Activated effector memory CD4-positive, alpha-beta T cell treated with Interleukin-2 at 50 U/mL for 16 hours (primary cell): ENCODE measurements around the gene SLC44A1.

ENCODE experiments used
- DNase-seq: peaks from one replicate; pipeline ENCODE4 v3.0.0-alpha.2; 2020

The SLC44A1 gene

GRCh38 chr9:105396901-105397300 lies 152.4 kb downstream of the SLC44A1 start:
- no peak for DNase-seq

DNA sequence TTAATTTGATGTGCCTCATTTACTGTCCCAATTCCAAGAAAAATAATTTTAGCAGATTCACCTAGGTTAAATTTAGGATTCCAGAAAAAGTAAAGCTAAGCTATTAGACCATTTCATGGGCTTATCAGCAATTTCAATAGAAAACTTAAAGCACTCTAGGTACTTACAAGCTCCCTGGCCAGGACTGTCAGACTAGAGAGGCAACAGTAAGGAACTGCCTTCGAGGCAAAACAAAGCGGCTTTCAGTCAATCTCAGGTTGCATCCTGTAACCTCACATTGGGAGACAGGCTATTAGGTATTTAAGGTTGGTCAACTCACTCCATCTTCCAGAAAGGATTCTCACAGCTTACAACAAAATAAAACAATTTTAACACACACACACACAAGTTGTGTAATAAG lies 154.7 kb downstream of the SLC44A1 start:
- no peak for DNase-seq

GRCh38 chr9:105401651-105402050 lies 157.2 kb downstream of the SLC44A1 start:
- DNase-seq = no peak

DNA sequence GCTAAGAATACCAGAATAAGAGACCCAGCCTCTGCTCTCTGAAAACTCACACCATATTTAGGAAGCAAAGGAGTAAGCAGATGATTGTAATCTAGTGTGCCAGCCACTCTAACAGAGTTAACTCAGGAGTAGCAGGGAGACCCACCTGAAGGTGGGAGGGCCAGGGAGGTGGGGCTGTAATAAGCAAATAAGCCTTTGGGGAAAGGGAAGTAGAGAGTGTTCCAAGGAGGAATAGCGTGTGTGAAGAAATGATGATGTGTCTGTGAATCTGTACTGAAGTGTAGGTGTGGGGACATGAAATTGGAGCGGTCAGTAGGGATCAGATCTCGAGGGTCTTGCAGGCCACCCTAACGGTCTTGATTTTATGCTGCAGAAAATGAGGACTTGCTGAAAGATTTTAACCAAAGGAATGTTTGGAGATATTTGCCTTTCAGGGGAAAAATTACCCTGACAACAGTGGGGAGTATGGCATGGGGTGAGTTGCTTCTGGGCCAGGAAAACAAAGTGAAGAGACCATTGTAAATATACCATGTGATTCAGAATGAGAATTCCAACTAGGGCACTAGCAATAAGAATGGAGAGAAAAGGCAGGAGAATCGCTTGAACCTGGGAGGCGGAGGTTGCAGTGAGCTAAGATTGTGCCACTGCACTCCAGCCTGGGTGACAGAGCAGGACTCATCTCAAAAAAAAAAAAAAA lies 159.2 kb downstream of the SLC44A1 start:
- no peak for DNase-seq

- peak; percentile 34 for DNase-seq
These were observed 161.2 kb downstream of the SLC44A1 start for GRCh38 chr9:105405514-105406131.

DNA sequence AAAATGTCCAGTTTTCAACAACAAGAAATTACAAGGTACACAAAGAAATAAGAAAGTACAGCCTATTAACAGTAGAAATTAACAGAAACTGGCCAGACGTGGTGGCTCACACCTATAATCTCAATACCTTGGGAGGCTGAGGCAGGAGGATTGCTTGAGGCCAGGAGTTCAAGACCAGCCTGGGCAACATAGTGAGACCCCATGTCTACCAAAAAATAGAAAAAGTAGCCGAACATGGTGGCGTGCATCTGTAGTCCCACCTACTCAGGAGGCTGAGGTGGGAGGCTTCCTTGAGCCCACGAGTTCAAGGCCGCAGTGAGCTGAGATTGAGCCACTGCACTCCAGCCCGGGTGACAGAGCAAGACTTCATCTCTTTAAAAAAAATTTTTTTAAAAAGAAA lies 161.9 kb downstream of the SLC44A1 start:
- no peak for DNase-seq

DNA sequence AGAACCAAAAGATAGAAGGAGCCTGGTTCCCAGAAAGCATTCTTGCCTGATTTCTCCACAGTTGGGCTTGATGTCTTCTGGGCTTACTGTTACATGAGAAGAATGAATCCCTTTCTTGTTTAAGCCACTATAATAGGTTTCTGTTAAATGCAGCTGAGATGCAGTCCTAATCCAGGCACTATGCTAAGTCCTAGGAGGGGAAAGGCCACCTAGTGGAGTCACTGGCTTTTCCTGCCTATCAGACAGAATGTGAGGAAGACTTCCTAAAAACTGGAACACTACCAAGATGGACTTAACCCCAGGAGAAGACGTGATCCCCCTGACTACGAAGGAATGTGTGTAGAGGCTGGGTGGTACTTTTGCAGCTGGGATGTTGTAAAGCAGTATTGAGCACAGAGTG lies 169.1 kb downstream of the SLC44A1 start:
- DNase-seq = no peak

- DNase-seq = peak; percentile 13
These were observed 170.7 kb downstream of the SLC44A1 start for GRCh38 chr9:105414947-105415661.

GRCh38 chr9:105415662-105415980 lies 171.2 kb downstream of the SLC44A1 start:
- DNase-seq = no peak

- DNase-seq = no peak
These were observed 172.4 kb downstream of the SLC44A1 start for GRCh38 chr9:105416840-105417239.

DNA sequence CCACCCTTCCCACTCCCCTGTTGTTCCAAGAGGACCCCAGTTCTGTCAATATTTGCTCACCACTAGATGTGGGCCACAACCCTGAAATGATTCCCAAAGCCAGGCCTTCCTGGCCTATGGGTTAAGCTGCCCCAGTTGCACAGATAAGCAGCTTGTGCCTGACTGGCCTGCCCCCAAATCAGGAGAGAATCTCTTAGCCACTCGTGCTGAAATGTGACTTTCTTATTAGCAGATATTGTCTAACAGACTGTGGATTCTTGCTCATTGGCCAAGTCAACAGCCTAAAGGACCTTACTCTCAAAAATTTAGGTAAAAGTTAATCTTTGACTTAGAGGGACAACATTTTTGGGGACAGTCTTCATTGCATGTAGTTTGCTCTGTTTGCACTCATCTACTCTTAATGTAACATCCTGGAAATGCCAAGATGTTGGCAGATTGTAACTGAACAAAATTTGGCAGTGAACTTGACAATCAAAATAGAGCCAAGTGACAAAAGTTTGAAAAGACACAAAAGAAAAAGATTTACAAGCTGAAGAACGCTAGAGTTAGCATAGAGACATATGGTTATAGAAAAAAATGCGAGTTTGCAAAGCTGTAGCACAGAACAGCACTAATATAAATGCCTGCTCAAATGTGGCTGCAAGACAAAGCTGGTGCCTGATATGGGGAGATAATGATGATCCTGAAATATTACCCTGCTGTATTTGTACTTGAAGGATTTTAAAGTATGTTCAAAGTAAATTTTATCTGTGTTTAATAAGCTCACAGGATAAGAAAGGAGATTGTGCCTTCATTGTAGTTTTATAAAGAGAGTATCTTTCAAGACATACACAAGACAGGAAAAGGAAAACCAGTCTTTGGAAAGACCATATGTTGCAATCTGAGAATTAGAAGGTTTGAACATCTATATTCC lies 174.4 kb downstream of the SLC44A1 start:
- DNase-seq = no peak

- DNase-seq = no peak
These were observed 175.6 kb downstream of the SLC44A1 start for GRCh38 chr9:105419816-105420597.

GRCh38 chr9:105421154-105421553 lies 176.7 kb downstream of the SLC44A1 start:
- DNase-seq = no peak

GRCh38 chr9:105421864-105422263 lies 177.4 kb downstream of the SLC44A1 start:
- no peak for DNase-seq

GRCh38 chr9:105425816-105426433 lies 181.5 kb downstream of the SLC44A1 start:
- DNase-seq = no peak

DNA sequence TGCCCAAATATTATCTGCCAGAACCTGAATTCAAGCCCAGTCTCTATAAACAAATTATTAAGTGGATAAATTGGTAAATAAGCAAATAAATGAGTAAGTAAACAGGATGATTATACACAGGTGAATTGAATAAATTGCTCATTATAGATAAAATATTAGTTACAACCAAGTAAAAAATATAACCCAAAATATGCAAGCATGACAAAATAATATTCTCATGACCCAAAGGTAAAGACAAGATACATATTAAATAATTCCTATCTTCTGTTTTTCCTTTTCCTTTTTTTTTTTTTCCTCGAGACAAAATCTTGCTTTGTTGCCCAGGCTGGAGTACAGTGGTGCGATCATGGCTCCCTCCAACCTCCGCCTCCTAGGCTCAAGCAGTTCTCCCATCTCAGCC lies 182.2 kb downstream of the SLC44A1 start:
- no peak for DNase-seq

DNA sequence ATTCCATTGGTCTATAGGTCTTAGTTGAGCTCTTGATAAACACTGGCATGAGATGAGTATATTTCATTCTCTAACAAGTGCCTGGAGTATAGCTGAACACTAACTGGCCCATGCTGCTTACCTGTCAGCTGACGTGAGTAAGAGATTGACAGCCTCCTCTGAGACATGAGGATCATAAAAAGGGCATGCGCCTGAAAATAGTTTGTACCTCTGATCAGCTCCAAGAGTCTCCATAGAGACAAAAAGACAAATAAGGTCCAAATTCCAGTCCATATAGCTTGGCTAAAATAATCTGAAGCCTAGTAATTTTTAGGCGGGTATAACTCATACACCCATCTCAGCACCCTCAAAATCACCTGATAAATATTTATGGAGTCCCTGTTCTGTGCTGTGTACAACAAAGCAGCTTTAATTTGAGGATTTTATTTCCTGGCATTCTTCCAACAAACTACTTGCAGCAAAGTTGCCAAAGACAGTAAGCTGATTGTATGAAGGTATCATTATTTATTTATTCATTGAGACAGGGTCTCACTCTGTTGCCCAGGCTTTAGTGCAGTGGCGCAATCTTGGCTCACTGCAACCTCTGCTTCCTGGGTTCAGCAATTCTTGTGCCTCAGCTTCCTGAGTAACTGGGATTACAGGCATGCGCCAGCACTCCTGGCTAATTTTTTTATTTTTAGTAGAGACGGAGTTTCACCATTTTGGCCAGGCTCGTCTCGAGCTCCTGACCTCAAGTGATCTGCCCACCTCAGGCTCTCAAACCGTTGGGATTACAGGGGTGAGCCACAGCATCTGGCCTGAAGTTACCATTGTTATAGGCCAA lies 187.2 kb downstream of the SLC44A1 start:
- DNase-seq = no peak

DNA sequence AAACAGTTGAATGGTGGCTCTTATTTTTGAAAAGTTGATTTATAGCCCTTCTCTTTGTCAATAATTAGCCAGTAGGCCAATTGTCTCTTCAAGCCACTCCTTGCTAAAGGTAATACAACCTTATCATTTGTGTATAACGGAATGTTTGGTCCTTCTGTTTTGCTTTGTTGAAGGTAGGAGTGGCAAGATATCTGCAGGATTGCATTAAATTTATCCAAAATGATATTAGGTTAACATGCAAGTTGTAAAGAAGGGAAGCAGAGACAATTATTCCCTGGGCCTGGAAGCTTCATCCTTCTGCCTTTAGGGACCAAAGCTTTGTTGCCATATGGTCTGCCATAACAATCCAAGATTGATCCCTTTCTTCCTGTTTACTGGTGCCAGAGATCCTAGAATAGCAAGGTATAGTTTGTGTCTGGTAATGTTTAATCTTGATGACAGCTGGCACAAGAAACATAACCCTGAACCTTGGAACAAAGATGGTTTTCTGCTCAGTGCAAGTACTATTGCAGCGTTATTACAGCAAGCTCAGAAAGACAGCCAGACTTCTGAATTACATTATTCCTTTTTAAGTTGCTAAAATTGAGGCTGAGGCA lies 187.9 kb downstream of the SLC44A1 start:
- no peak for DNase-seq

DNA sequence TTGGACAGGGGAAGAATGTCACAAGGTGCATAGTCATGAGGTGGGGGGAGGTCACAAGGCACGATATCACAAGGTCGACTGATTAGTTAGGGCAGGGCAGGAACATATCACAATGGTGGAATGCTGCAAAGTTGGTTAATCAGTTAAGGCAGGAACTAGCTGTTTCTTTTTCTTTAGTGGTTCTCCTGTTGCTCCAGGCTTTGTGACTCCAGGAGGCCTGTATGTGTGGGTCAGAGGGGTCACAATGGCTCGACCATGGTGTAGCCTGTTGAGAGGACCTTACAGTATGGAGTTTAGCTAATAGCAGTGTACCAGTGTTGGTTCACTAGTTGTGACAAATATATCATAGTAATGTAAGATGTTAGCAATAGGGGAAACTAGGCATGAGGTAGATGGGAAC lies 191.0 kb downstream of the SLC44A1 start:
- DNase-seq = no peak

DNA sequence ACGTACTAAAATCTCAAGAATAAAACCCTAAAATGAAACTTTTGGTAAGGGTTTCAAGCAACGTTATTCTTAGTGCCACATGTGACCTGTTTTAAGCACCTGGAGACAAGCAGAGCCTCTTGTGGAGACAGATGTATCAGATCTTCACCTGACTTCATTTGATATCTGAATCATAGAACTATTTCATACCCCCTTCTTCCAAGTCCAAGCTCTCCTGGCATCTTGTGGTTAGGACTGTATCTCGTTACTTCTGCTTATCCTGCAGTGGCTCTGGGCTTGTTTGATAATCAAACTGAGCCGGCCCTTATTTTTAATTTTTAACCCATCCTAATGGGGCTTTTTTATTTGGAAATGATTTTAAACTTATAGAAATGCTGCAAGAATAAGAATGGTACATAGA lies 192.3 kb downstream of the SLC44A1 start:
- DNase-seq = no peak

DNA sequence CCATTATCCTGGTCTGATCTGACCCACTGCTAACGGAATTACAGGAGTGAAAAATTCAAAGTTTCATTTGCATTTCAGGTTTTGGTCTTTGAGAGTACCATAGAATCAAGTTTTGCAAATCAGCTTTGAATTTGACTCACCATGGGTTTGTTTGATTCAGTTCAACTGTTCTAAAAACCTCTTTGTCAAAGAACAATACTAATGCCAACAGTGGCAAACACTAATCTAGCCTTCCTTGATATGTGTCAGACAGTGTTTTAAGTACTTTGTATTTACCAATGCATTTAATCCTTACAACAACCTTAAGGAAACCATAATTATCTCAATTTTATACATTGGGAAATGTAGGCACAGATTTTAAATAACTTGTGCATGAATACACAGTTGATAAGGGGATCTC lies 193.3 kb downstream of the SLC44A1 start:
- no peak for DNase-seq
